Measurements from ENCODE around the gene SLC16A3. TPM values are rescaled to one million over a fixed set of nuclear protein-coding genes. Genes with fewer than 3 reads are reported as not detected.

Gene SLC16A3
- total and polyA plus RNA-seq, 2 experiments from 2014 or later, result 63.2 to 313 TPM

DNA sequence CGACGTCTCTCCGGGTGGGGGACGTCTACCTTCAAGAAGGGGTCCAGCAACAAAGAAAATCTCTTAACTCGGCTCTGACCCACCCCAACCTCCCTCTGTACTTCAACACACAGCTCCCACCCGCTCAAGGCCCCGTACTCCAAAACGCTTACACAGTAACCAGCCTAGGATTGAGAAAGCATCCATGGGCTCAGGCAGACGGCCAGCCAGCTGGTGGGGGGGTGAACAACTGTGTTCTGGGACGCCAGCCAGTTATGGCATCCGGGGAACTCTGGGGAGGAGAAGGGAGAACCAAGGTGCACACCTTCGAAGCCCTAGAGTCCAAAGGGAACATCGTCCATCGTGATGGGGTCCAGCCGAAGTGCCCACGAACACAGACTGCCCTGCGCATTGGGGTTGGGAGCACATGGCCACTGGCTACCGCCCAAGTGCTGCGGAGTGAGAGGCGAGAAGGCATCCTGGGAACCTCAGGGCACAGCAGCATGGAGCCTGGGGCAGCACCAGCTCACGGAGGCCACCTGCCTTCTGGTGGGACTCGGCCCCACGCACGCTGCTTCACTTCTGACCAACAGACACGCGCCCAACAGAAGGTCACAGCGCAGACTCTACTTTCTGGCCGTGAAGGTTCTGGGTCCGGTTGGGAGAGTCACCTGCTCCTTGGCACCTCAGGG lies 14.3 kb downstream of the SLC16A3 start:
- TF ChIP-seq, protein P1, sequence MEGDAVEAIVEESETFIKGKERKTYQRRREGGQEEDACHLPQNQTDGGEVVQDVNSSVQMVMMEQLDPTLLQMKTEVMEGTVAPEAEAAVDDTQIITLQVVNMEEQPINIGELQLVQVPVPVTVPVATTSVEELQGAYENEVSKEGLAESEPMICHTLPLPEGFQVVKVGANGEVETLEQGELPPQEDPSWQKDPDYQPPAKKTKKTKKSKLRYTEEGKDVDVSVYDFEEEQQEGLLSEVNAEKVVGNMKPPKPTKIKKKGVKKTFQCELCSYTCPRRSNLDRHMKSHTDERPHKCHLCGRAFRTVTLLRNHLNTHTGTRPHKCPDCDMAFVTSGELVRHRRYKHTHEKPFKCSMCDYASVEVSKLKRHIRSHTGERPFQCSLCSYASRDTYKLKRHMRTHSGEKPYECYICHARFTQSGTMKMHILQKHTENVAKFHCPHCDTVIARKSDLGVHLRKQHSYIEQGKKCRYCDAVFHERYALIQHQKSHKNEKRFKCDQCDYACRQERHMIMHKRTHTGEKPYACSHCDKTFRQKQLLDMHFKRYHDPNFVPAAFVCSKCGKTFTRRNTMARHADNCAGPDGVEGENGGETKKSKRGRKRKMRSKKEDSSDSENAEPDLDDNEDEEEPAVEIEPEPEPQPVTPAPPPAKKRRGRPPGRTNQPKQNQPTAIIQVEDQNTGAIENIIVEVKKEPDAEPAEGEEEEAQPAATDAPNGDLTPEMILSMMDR (IDR thresholded peaks at IDR 0.05; ENCODE audit: low read depth, low read length), result no peak
- Histone ChIP-seq H3K36me3 (peaks cover 45% of the 10 kb centered on the region), H3K27me3 (no peaks in the 10 kb centered on the region), H3K27ac (peak overlapping the region; percentile 85), H3K4me1 (ENCODE audit: low read depth) (peaks cover 48% of the 10 kb centered on the region), H3K9me3 (ENCODE audit: low read depth) (no peaks in the 10 kb centered on the region), H3K4me3 (no peak overlapping the region)
- DNase-seq (ENCODE audit: low read depth in 1 of 2, low spot score in 1 of 2), result peak in 1 of 2 donors; percentile 93

DNA sequence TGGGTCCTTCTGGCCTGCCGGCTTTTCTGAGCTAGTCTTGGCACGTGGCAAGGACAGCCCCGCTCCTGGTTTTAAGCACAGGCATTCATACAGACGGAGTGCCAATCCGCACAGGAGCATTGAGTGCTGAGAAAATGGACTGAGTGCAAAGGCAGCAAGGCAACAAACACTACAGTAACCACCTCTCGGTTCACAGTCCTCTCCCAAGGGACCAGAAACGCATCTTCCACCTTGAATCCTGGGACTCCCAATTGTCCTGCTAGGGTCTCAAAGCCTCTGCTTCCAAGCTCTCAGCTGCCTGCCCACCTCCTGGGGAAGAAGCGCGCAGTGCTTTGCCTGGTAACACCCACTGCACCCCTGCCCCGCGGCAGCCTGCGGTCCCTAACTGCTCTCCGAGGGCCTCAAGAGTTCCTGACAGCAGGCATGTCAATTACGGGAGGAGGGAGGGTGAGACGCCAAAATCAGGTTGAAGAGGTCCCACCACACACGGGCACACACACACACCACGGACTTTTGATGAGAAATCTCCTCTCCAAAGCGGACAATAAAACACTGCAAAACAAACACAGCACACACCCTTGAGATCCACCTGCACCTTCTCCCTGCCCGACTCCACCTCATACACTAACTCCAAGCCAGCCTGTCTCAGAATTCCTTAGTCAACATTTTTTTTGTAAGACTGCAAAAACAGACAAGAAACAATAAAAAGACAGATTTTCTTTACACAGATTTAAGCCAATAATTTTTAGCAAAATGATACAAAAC lies 15.0 kb downstream of the SLC16A3 start:
- Histone ChIP-seq H3K4me3 (no peak overlapping the region), H3K27me3 (no peaks in the 10 kb centered on the region), H3K9me3 (ENCODE audit: low read depth) (no peaks in the 10 kb centered on the region), H3K4me1 (ENCODE audit: low read depth) (peaks cover 41% of the 10 kb centered on the region), H3K27ac (peak overlapping the region; percentile 85), H3K36me3 (peaks cover 45% of the 10 kb centered on the region)
- TF ChIP-seq, protein P1 (IDR thresholded peaks at IDR 0.05; ENCODE audit: low read depth, low read length), result no peak
- peak in 1 of 2 donors; percentile 23 for DNase-seq (ENCODE audit: low read depth in 1 of 2, low spot score in 1 of 2)

DNA sequence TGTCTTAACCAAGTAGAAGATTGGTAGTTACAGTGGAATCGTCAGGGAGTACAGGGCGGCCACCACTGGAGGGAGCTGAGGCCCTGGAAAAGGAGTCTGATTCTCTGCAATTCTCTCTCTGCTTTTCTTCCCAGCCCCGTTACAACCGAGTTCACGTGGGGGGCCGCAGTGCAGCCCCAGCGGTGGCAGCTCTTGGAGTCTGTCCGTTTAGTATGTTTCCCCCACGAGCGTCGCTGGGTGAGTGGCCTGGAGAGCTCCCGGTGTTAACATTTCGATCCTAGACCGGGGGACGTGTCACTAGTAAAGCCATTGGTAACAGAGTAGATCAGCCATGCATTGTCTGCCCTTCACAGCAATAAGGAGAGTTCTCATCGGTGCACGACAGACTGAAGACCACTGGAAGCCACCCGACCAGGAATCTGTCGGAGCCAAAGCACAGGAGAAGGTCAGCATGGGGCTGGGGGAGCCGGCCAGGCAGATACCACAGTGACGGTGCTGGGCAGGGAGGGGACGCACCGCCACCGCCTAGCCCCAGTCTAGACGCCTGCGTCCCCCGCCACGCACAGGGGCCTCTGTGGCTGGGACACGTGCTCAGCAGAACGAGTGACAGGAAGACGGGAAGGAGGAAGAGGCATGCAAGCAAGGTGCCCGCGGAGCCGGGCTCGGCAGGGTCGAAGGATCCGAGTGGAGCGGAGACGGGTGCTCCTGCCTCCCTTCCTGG lies 15.7 kb downstream of the SLC16A3 start:
- peak in 1 of 2 donors; percentile 61 for DNase-seq (ENCODE audit: low read depth in 1 of 2, low spot score in 1 of 2)
- Histone ChIP-seq H3K27me3 (no peaks in the 10 kb centered on the region), H3K27ac (peak overlapping the region; percentile 85), H3K36me3 (peaks cover 50% of the 10 kb centered on the region), H3K4me1 (ENCODE audit: low read depth) (peaks cover 41% of the 10 kb centered on the region), H3K9me3 (ENCODE audit: low read depth) (no peaks in the 10 kb centered on the region), H3K4me3 (no peak overlapping the region)
- TF ChIP-seq, protein P1 (IDR thresholded peaks at IDR 0.05; ENCODE audit: low read depth, low read length), result peak; percentile 40

DNA sequence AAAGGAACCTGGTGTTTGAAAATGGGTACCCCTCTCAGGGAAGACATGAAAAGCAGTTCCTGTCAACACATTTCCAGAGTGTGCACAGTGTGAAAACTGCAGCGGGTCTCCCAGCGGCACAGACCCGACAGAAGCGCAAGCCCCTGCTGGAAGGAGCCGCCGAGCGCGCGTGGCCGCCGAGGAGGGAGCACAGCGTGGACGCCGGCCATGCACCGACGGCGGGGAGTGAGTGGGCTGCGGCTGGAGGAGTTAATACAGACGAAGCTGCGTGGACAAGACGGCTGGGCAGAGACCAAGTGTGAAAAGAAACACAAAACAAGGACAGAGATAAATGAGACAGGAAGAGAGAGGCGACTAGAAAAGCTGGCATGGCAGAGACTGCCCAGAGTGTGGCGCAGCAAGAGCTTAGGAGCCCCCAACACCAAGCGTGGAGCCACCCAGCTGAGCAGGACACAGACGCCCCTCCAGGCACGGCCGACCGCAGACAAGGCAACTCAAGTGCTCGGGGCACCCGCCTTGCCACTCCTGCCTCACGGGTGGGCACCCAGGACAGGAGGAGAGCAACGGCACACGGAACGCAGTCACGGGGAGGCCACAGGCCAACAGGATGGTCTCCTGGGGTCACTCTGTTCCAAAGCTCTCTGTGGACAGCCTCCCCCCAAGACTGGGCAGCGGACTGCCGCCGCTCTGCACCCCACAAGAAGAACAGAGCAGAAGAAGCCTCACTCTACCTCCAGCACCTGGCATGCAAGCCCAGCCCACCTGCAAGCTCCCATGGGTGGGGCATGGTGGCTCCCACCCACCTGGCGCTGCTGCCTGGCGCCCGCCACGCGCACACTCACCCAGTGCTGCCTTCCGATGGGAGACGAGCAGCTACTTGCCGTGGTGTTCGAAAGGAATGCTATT lies 16.5 kb downstream of the SLC16A3 start:
- TF ChIP-seq, protein P1 (IDR thresholded peaks at IDR 0.05; ENCODE audit: low read depth, low read length), result no peak
- H3K27me3 ChIP-seq, result no peaks in the 10 kb centered on the region
- H3K36me3 ChIP-seq, result peaks cover 59% of the 10 kb centered on the region
- H3K4me3 ChIP-seq, result no peak overlapping the region
- H3K27ac ChIP-seq, result peak overlapping the region; percentile 85
- DNase-seq (ENCODE audit: low read depth in 1 of 2, low spot score in 1 of 2), result no peak
- no peaks in the 10 kb centered on the region for H3K9me3 ChIP-seq (ENCODE audit: low read depth)
- peaks cover 41% of the 10 kb centered on the region for H3K4me1 ChIP-seq (ENCODE audit: low read depth)

DNA sequence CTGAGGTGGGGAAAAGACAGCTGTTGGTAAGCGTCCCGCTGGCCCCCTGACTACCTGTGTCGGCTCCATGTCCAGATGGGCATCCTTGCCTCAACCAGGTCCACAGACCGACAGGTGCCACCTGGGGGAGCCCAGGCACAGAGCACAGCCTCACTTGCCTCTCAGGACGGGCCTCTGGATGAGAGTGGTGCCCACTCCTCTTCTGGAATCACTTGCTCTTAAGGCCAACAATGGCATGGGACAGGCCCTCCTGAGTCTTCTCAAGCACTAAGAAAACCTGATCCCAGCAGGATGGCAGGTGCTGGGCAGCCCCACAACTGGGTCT lies 17.2 kb downstream of the SLC16A3 start:
- H3K27me3 ChIP-seq, result no peaks in the 10 kb centered on the region
- no peak overlapping the region for H3K4me3 ChIP-seq
- H3K36me3 ChIP-seq, result peaks cover 65% of the 10 kb centered on the region
- peak overlapping the region; percentile 85 for H3K27ac ChIP-seq
- TF ChIP-seq, protein P1 (IDR thresholded peaks at IDR 0.05; ENCODE audit: low read depth, low read length), result no peak
- no peaks in the 10 kb centered on the region for H3K9me3 ChIP-seq (ENCODE audit: low read depth)
- DNase-seq (ENCODE audit: low read depth in 1 of 2, low spot score in 1 of 2), result no peak
- H3K4me1 ChIP-seq (ENCODE audit: low read depth), result peaks cover 35% of the 10 kb centered on the region

Measured in cardiac muscle cell (in vitro differentiated cells and primary cell).